Esophagus (tissue), 2 donors: ENCODE measurements around the gene GRIP2. TPM values are rescaled to one million over a fixed set of nuclear protein-coding genes. Genes with fewer than 3 reads are reported as not detected.

ENCODE experiments used
- H3K27ac ChIP-seq, 2 donors: one replicate each; pipeline ENCODE4 v1.5.1; 2013; ENCODE audit warnings: low read depth in 2 of 2, mild to moderate bottlenecking in 2 of 2, inconsistent platforms in 1 of 2, low read length in 1 of 2, moderate library complexity in 1 of 2
- H3K27me3 ChIP-seq, 2 donors: one replicate each; pipeline ENCODE4 v1.6.1; 2013; ENCODE audit warnings: low read length in 2 of 2, control low read depth in 1 of 2, mild to moderate bottlenecking in 1 of 2; ENCODE audit not compliant: insufficient read depth in 2 of 2, control insufficient read depth in 1 of 2
- H3K36me3 ChIP-seq, 2 donors: one replicate each; pipeline ENCODE4 v1.6.1; 2013; ENCODE audit warnings: low read length in 1 of 2; ENCODE audit not compliant: control insufficient read depth in 2 of 2, insufficient read depth in 2 of 2
- H3K4me1 ChIP-seq, 2 donors: one replicate each; pipeline ENCODE4 v1.6.1; 2013; ENCODE audit warnings: low read length in 1 of 2; ENCODE audit not compliant: control insufficient read depth in 2 of 2, insufficient read depth in 2 of 2
- H3K4me3 ChIP-seq, 2 donors: one replicate each; pipeline ENCODE4 v1.5.1; 2013; ENCODE audit warnings: low read length in 2 of 2, mild to moderate bottlenecking in 2 of 2, low read depth in 1 of 2, moderate library complexity in 1 of 2
- H3K9me3 ChIP-seq, 2 donors: one replicate each; pipeline ENCODE4 v1.6.1; 2013; ENCODE audit warnings: mild to moderate bottlenecking in 2 of 2, low read depth in 1 of 2, low read length in 1 of 2, moderate library complexity in 1 of 2; ENCODE audit not compliant: control insufficient read depth in 2 of 2, insufficient read depth in 1 of 2
- WGBS, 2 donors: extraction: QIAGEN DNeasy Blood & Tissue Kit; methylation state at CpG; one replicate each; pipeline ENCODE4 v1.1.7; 2013; 5-methylcytosine and 5-hydroxymethylcytosine counted together
- polyA plus RNA-seq, 2 donors: library from polyadenylated mRNA; stranded (reverse); fragments of 200-250 nt; gene quantifications; one replicate each; pipeline ENCODE4 v1.2.3, GENCODE V29; 2013
- donor health status: healthy with polysubstance abuse.
- donor health status: Bipolar disorder and iron deficiency.

Gene GRIP2
- polyA plus RNA-seq, 2 donors = 0.39 to 0.81 TPM

DNA sequence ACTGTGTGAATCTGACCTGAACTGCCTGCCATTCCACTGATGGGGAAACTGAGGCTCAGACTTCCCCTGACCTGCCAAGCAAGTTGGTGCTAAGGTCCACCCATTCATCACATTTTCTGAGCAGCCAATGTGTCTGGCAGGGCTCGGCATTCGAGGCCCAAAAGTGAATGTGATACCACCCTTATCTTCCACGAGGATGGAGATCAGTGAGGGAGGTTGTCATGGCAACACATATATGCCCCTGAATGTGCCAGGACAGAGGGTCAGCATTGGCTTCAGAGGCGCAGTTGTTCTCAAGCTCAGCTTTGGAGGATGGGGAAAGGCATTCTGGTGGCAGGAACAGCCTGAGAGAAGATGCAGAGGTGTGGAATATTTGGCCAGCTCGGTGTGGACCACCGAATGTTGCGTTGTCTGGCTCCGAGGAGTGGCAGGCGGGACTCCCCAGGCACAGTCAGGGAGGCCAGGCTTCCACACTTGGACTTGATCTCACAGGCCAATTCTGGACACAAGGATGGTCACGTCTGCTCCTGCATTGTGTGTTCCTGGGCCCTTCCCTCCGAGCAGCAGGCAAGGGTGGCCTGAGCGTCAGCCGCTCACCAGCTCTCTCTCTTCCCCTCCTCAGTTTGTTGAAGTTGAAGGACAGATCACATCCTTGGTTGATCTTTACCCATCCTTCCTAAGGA lies 63.4 kb downstream of the GRIP2 start:
- peaks cover 4 to 24% of the 10 kb centered on the region in 2 donors for H3K36me3 ChIP-seq
- H3K27me3 ChIP-seq = no peaks in the 10 kb centered on the region
- peaks cover 0 to 2% of the 10 kb centered on the region in 2 donors for H3K4me1 ChIP-seq
- no peak overlapping the region for H3K27ac ChIP-seq
- 92 to 93% methylated on average over 13 of the region's 13 CpGs for WGBS, 2 donors
- no peaks in the 10 kb centered on the region for H3K9me3 ChIP-seq
- H3K4me3 ChIP-seq = no peak overlapping the region

DNA sequence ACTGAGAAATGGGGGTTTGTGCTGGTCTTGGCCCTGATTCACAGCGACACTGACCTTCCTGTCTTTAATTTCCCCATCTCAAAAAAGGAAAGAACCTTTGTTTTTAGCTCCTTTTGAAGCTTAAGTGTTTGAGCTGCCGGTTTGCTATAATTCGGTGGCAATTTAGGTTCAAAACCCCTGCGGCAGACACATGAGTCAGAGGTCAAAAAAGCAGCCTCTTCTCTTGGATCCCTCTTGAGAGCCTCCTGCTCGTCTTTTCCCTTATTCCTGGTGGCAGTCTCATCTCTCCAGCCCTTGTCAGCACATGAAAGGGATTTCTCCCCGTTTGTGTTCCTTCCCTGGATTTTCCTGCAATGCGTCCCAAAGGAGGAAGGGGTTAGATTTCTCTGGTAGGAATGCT lies 64.5 kb downstream of the GRIP2 start:
- Histone ChIP-seq H3K36me3 (peaks cover 4 to 18% of the 10 kb centered on the region in 2 donors), H3K4me3 (no peak overlapping the region), H3K27me3 (no peaks in the 10 kb centered on the region), H3K9me3 (no peaks in the 10 kb centered on the region), H3K4me1 (no peaks in the 10 kb centered on the region), H3K27ac (no peak overlapping the region)
- WGBS, 2 donors = 79 to 82% methylated on average over 7 of the region's 7 CpGs

DNA sequence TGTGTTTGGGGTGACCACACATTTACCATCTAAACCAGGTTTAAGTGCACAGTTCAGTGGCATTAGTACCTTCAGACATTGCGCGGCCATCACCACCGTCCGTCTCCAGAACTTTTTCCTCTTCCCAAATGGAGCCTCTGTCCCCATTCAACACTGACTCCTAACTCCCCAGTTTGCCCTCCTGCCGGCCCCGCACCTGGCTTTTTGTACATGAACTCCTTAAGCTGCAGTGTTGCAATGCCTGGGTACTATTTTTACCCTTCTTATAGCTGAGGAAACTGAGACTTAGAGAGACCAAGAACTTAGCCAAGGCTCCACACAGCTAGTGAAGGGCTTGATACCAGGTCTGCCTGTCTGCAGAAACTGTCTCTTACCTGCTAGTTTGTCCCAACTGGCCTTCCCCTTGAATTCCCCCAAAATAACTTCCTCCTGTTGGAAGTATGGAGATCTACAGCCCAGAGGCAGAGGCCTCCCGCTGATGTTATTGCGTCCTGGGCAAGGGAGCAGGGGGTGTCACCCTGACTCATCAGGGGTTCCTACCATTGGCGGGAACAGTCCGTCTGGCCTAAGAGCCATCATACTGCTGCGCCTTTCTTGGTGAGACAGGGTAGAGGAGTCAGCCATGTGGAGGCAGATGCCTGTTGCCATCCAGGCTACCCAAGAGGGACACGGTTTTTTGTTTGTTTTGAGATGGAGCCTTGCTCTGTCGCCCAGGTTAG lies 65.6 kb downstream of the GRIP2 start:
- Histone ChIP-seq H3K27ac (no peak overlapping the region), H3K36me3 (peaks cover 2 to 11% of the 10 kb centered on the region in 2 donors), H3K27me3 (no peaks in the 10 kb centered on the region), H3K9me3 (no peaks in the 10 kb centered on the region), H3K4me3 (no peak overlapping the region), H3K4me1 (no peaks in the 10 kb centered on the region)
- WGBS, 2 donors = 93 to 96% methylated on average over 13 of the region's 13 CpGs

DNA sequence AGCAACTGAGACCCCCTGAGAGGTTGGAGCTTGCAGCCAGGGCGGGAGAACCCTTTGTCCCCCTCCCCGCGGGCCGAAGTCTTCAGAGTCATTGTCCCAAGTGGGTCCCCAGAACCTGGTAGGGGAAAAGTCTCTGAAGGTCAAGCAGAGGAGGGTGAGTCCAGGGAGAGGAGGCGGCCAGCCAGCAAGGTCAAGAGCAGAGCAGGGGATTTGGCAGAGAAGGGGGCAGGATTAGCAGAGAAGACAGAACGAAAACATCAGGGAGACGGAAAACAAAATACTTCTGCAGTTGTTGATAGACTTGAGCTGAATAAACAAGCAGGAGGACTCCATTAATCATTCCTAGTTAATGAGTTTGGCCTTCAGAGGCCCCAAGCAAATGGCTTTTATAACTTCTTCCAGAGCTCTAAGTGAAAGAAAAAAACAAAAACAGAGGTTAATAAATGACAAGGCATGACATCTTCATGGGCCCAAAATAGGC lies 66.7 kb downstream of the GRIP2 start:
- Histone ChIP-seq H3K4me1 (no peaks in the 10 kb centered on the region), H3K36me3 (peaks cover 0 to 14% of the 10 kb centered on the region in 2 donors), H3K27me3 (no peaks in the 10 kb centered on the region), H3K27ac (peak overlapping the region; percentile 3 to 20), H3K9me3 (no peaks in the 10 kb centered on the region), H3K4me3 (no peak overlapping the region)
- WGBS, 2 donors = 76 to 81% methylated on average over 7 of the region's 7 CpGs

DNA sequence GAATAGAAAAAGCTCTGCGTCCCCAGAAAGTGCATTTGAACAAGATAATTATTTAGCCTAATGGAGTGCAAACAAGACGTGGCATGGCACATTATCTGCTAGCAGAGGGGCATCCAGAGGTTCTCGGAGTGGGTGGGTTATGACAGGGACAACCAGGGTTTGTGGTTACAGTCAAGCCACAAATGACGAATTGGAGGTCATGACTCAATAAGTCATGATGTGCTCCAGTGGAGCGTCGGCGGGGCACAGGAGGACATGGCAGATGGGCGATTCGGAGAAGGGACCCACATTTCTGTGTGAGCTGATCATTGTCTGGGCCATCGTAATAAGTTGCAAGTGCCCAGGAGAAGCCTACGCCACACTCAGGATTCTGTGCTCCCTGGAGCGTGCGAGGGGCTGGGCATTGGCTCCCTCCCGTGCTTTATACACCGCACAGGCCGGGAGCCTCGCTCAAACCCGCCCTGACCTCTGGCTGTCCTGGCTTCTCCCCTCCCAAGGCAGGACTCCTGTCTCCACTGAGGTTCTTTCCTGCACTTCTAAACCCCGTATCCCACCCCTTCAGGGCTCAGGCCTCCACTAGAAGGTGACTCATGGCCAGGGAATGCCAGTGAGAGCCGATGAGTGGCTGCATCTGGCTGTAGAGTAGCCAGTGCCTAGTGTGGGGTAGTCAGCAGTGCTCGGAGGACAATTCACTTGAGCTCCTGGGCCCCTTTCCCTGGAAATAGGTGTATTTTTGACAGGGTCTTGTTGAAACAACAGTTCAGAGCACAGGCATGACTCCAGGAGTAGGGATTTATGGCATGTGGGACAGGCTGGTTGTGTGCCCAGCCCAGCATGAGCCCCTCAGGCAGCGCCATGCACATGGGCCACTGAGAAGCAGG lies 67.4 kb downstream of the GRIP2 start:
- peaks cover 0 to 14% of the 10 kb centered on the region in 2 donors for H3K36me3 ChIP-seq
- peak overlapping the region in 1 of 2 donors; percentile 36 for H3K27ac ChIP-seq
- no peak overlapping the region for H3K4me3 ChIP-seq
- H3K4me1 ChIP-seq = no peaks in the 10 kb centered on the region
- H3K9me3 ChIP-seq = no peaks in the 10 kb centered on the region
- no peaks in the 10 kb centered on the region for H3K27me3 ChIP-seq
- WGBS, 2 donors = 82 to 89% methylated on average over 22 of the region's 22 CpGs

DNA sequence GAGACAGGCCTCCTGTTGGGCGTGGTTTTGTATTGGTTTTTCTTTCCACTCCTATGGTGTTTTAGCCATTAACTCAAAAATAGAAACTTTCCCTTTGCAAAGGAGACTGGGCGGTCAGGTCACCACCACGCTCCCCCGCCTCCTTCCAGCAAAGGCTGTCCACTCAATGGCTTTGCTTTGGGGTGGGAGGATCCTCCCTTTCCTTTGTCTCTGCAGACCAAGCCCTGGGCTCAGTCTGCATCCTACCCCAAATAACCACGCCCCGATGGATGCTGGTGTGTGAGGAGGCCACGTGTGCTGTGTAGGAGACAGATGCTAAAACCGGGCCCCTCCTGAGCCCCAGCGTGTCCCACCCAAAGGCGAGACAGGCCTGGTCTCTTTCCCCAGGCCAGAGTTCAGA lies 68.5 kb downstream of the GRIP2 start:
- Histone ChIP-seq H3K4me1 (no peaks in the 10 kb centered on the region), H3K27me3 (no peaks in the 10 kb centered on the region), H3K4me3 (no peak overlapping the region), H3K9me3 (no peaks in the 10 kb centered on the region), H3K27ac (no peak overlapping the region), H3K36me3 (peaks cover 0 to 12% of the 10 kb centered on the region in 2 donors)
- 95% methylated on average over 10 of the region's 10 CpGs for WGBS, 2 donors

DNA sequence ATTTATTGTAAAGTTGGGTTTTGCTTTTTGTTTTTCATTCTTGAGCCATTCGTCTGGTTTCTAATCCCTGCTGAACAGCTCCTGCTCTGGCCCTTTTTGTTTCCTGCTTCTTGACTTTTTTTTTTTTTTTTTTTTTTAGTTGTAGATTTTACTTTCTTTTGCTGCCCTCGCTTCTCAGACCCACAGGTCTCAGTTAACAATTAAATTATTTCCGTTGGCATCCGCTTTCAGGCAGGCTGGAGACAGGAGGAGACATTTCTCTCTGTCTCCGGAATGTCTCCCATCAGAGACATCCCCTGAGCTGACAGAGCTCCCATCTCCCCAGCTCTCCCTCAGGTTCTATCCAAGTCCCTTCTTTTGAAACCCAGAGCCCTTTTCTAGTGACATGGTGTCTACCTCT lies 69.1 kb downstream of the GRIP2 start:
- H3K9me3 ChIP-seq = no peaks in the 10 kb centered on the region
- H3K4me3 ChIP-seq = no peak overlapping the region
- no peak overlapping the region for H3K27ac ChIP-seq
- H3K27me3 ChIP-seq = no peaks in the 10 kb centered on the region
- H3K36me3 ChIP-seq = peaks cover 0 to 16% of the 10 kb centered on the region in 2 donors
- WGBS, 2 donors = 80 to 92% methylated on average over 5 of the region's 5 CpGs
- H3K4me1 ChIP-seq = no peaks in the 10 kb centered on the region

DNA sequence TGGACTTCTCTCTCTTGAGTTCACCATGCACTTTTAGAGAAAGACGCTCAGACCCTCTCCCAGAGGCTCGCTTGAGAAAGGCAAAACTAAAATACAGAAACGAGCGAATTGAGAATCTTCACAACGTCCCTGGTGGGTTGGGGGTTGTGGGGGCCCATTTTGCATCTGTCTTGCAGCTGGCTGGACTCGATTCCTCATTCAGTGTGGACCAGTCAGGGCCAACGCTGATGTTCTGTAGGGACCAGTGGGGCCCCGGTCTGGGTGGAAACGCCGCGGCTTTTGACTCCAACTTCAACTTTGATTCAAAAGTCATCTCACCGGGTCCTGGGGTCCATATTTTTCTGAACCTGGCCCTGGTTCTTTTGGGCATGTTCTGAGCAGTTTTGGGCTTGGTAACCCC lies 69.7 kb downstream of the GRIP2 start:
- H3K4me1 ChIP-seq = no peaks in the 10 kb centered on the region
- H3K27me3 ChIP-seq = no peaks in the 10 kb centered on the region
- H3K9me3 ChIP-seq = no peaks in the 10 kb centered on the region
- 90 to 92% methylated on average over 12 of the region's 12 CpGs for WGBS, 2 donors
- H3K4me3 ChIP-seq = no peak overlapping the region
- peaks cover 0 to 16% of the 10 kb centered on the region in 2 donors for H3K36me3 ChIP-seq
- H3K27ac ChIP-seq = no peak overlapping the region

DNA sequence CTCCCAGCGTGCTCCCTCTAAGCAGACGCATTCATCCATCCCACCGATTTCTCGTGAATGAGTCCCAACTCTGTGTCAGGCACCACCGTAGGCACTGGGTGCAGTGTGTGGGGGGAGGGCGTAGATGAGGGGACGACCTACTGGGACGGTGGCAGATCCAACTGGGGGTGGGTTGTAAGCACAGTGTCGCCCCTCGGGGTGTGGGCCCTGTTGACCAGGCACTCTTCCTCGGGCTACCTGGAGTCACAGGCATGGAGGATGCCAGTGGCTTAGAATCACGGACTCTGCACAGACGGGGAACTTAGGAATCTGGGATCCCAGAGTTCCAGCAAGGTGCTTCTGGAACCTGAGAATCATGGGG lies 71.5 kb downstream of the GRIP2 start:
- Histone ChIP-seq H3K27ac (no peak overlapping the region), H3K9me3 (no peaks in the 10 kb centered on the region), H3K4me3 (no peak overlapping the region), H3K36me3 (peaks cover 0 to 21% of the 10 kb centered on the region in 2 donors), H3K27me3 (no peaks in the 10 kb centered on the region), H3K4me1 (no peaks in the 10 kb centered on the region)
- WGBS, 2 donors = 89 to 90% methylated on average over 13 of the region's 13 CpGs
